SU-DHL-6 (cell line): Measurements from ENCODE around the gene TOMM34.

ENCODE experiments used
- H2AFZ ChIP-seq: fragments of 200-600 bp; sonication (generic); 2 replicates; pipeline ENCODE4 v1.6.1; 2014; ENCODE audit warnings: low read depth, mild to moderate bottlenecking, moderate library complexity, mixed read lengths, antibody characterized with exemption, low read length; ENCODE audit not compliant: severe bottlenecking
- H3F3A ChIP-seq: fragments of 200-600 bp; shearing (Covaris generic); 2 replicates; pipeline ENCODE4 v1.6.0; 2016; ENCODE audit warnings: antibody characterized with exemption, mild to moderate bottlenecking; ENCODE audit not compliant: insufficient read depth
- H3K27ac ChIP-seq: fragments of 200-600 bp; sonication (generic); 2 replicates; pipeline ENCODE4 v1.5.1; 2016; ENCODE audit warnings: low read depth, mild to moderate bottlenecking, low read length, moderate library complexity, mixed read lengths
- H3K27me3 ChIP-seq: fragments of 200-600 bp; sonication (generic), shearing (Covaris generic); 2 replicates; pipeline ENCODE4 v1.6.0; 2014; ENCODE audit warnings: mild to moderate bottlenecking, low read length
- H3K36me3 ChIP-seq: fragments of 200-600 bp; sonication (generic); 2 replicates; pipeline ENCODE4 v1.6.1; 2014; ENCODE audit warnings: mild to moderate bottlenecking, low read length, mixed read lengths
- H3K4me2 ChIP-seq: fragments of 300-600, 200-600 bp; shearing (Covaris generic), sonication (generic); 2 replicates; pipeline ENCODE4 v1.6.0; 2014; ENCODE audit warnings: low read length, low read depth, mild to moderate bottlenecking; ENCODE audit not compliant: poor library complexity, severe bottlenecking
- H3K4me3 ChIP-seq: fragments of 200-600 bp; sonication (generic); 2 replicates; pipeline ENCODE4 v1.5.1; 2014; ENCODE audit warnings: antibody characterized with exemption, low read length, mild to moderate bottlenecking, mixed read lengths; ENCODE audit not compliant: insufficient read depth, poor library complexity, severe bottlenecking
- H3K79me2 ChIP-seq: fragments of 200-600 bp; sonication (generic); 2 replicates; pipeline ENCODE4 v1.6.1; 2014; ENCODE audit warnings: mild to moderate bottlenecking, low read length, moderate library complexity; ENCODE audit not compliant: insufficient read depth
- H3K9ac ChIP-seq: fragments of 200-600 bp; sonication (generic); 2 replicates; pipeline ENCODE4 v1.7.0; 2014; ENCODE audit warnings: mild to moderate bottlenecking, low read length
- H3K9me2 ChIP-seq: fragments of 200-600 bp; sonication (generic); replicated peaks from 2 replicates; pipeline ENCODE4 v1.6.1; 2014; ENCODE audit warnings: low read length; ENCODE audit not compliant: insufficient read depth
- H3K9me3 ChIP-seq: fragments of 200-600 bp; sonication (generic); 2 replicates; pipeline ENCODE4 v1.6.1; 2014; ENCODE audit warnings: low read length, mixed read lengths; ENCODE audit not compliant: insufficient read depth
- H4K20me1 ChIP-seq: fragments of 200-600 bp; sonication (generic); 2 replicates; pipeline ENCODE4 v1.6.1; 2014; ENCODE audit warnings: low read depth, mild to moderate bottlenecking, antibody characterized with exemption, low read length, moderate library complexity, mixed read lengths
- CTCF ChIP-seq: fragments of 200-600 bp; sonication (generic); IDR thresholded peaks from one replicate; pipeline ENCODE4 v1.5.1; 2017; ENCODE audit warnings: antibody characterized with exemption, mild to moderate bottlenecking, low read length, moderate library complexity; ENCODE audit not compliant: insufficient read depth, poor library complexity, severe bottlenecking
- EZH2phosphoT487 ChIP-seq: fragments of 200-600 bp; sonication (generic), shearing (Covaris generic); conservative IDR thresholded peaks from 2 replicates; pipeline ENCODE4 v1.6.1; 2018; ENCODE audit warnings: mild to moderate bottlenecking, antibody characterized with exemption, low read length, moderate library complexity, mixed read lengths

Gene TOMM34

DNA sequence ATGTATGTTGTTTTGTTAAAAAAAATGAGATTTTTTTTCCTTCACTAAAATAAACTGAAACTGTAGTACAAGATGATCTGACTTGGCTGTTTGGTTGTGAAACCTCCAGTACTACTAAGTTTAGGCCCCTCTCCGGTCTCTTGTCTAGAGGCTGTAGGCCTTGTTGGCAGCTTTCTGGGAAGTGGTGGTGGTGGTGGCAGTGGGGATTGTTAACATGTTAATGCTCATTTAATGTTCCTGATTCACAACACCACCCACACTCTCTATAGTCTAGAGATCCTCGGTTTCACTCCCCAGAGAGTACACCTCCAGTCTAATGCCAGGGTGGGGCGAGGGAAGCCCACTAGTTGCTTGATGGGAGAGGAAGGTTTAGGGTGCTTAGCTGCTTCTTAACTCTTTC is 30.2 kb upstream of the TOMM34 start:
- no peak overlapping the region for H3K27ac ChIP-seq
- no peak overlapping the region for H3K4me2 ChIP-seq
- peaks cover 11% of the 10 kb centered on the region for H4K20me1 ChIP-seq
- H3K9me3 ChIP-seq = no peaks in the 10 kb centered on the region
- H3K79me2 ChIP-seq = peaks cover 73% of the 10 kb centered on the region
- H2AFZ ChIP-seq = no peak overlapping the region
- peaks cover 55% of the 10 kb centered on the region for H3K36me3 ChIP-seq
- H3K9ac ChIP-seq = no peak overlapping the region
- TF ChIP-seq EZH2phosphoT487 (no peak), CTCF (no peak)
- H3K27me3 ChIP-seq = no peaks in the 10 kb centered on the region
- H3F3A ChIP-seq = peaks cover 23% of the 10 kb centered on the region; the same call in 1 of the 2 replicates
- H3K4me3 ChIP-seq = no peak overlapping the region
- no peaks in the 10 kb centered on the region for H3K9me2 ChIP-seq

GRCh38 chr20:44988631-44989171 is 28.5 kb upstream of the TOMM34 start:
- Histone ChIP-seq H3K79me2 (peaks cover 76% of the 10 kb centered on the region), H2AFZ (no peak overlapping the region), H3K27me3 (no peaks in the 10 kb centered on the region), H4K20me1 (peaks cover 14% of the 10 kb centered on the region), H3K4me2 (no peak overlapping the region), H3K9ac (no peak overlapping the region), H3K4me3 (no peak overlapping the region), H3K9me2 (no peaks in the 10 kb centered on the region), H3K27ac (no peak overlapping the region), H3K9me3 (no peaks in the 10 kb centered on the region), H3K36me3 (peaks cover 55% of the 10 kb centered on the region), H3F3A (peaks cover 19% of the 10 kb centered on the region; the same call in 1 of the 2 replicates)
- no peak for TF ChIP-seq EZH2phosphoT487
- TF ChIP-seq CTCF = no peak

DNA sequence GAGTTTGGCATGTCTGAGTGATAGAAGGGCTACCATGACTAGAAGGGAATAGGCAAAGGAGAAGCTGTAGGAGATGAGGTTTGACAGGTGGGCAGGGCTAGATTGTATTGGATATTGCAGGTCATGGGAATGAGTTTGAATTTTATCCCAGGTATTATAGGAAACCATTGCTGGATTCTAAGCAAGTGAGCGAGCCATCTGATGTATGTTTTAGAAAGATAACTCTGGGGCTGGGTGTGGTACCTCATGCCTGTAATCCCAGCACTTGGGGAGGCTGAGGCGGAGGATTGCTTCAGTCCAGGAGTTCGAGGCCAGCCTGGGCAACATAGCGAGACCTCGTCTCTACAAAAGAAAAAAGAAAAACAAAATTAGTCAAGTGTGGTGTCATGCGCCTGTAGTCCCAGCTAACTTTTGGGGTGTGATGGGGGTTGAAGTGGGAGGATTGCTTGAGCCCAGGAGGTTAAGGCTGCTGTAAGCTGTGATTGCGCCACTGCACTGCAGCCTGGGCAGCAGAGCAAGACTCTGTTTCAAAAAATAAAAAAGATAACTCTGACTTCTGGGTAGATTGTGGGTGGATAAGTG is 23.0 kb upstream of the TOMM34 start:
- Histone ChIP-seq H3K27me3 (no peaks in the 10 kb centered on the region), H3K27ac (no peak overlapping the region), H2AFZ (no peak overlapping the region), H3K9me3 (no peaks in the 10 kb centered on the region), H3K9me2 (no peaks in the 10 kb centered on the region), H3K36me3 (peaks cover 71% of the 10 kb centered on the region), H3K4me3 (no peak overlapping the region), H3K4me2 (no peak overlapping the region), H3K9ac (no peak overlapping the region), H4K20me1 (peaks cover 7% of the 10 kb centered on the region; the same call in 1 of the 2 replicates), H3F3A (peaks cover 29% of the 10 kb centered on the region), H3K79me2 (peaks cover 70% of the 10 kb centered on the region)
- no peak for TF ChIP-seq CTCF
- no peak for TF ChIP-seq EZH2phosphoT487
